ENCODE measurements around the gene P2RX7.
A peak's percentile ranks its signal among the peaks of the same experiment; 100 is the strongest.
"Not testable (repeated sequence)": the region's sequence is repeated elsewhere in the genome, so short reads cannot be mapped to it uniquely, and the experiment has no call there.

Gene P2RX7

DNA sequence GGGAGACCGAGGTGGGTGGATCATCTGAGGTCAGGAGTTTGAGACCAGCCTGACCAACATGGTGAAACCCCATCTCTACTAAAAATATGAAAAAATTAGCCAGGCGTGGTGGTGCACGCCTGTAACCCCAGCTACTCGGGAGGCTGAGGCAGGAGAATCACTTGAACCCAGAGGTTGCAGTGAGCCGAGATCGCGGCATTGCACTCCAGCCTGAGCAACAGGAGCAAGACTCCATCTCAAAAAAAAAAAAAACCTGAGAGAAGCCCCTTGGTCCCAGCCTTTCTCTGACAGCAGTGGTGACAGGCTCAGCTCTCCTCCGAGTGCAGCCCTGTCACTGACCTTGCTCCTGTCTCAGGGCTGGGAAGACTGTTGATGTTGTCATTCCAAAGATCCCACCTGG lies 94.2 kb downstream of the P2RX7 start:
- DNase-seq (ENCODE audit: low read depth in 1 of 2, low spot score in 1 of 2): not testable (repeated sequence)

DNA sequence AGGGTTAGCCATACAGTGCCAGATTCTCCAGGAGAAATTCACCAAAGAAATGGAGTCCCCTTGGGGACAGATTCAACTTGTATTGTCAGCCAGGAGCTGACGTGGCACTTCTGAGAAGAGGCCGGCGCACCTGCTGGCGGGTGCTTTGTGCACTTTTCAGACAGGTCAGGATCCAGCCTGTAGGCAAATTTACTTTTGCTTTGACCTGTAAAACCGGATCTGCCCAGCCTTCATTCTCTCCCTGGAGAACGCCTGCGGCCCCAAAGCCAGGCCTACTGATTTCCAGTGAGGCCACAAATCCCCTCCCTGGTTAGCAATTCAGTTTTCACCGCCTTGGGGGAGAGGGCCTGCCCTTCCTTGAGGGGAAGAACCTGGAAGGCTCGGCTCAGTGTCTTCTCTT lies 94.6 kb downstream of the P2RX7 start:
- DNase-seq (ENCODE audit: low read depth in 1 of 2, low spot score in 1 of 2): no peak

- DNase-seq (ENCODE audit: low read depth in 1 of 2, low spot score in 1 of 2): no peak
Observed at GRCh38 chr12:121228919-121229665, 96.4 kb downstream of the P2RX7 start.

DNA sequence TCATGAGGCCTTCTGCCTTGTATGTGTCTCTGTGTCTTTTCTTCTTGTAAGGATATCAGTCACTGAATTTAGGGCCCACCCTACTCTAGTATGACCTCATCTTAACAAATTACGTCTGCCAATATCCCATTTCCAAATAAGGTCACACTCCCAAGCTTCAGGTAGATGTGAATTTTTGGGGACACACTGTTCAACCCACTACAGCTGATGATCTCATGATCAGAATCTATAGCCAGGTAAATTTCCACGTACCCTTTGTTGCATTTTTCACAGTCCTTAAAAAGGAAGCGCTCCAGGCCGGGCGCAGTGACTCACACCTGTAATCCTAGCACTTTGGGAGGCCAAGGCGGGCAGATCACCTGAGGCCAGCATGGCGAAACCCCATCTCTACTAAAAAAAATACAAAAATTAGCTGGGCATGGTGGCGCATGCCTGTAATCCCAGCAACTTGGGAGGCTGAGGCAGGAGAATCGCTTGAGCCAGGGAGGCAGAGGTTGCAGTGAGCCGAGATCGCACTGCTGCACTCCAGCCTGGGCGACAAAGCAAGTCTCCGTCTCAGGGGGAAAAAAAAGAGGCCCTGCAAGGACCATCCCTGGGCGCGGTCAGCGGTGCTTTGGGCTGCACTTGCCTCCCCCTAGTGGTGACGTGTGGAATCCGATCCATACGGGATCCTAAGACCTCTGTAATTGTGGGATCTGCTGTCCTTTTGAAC lies 97.3 kb downstream of the P2RX7 start:
- peak in 1 of 2 donors; percentile 36 for DNase-seq (ENCODE audit: low read depth in 1 of 2, low spot score in 1 of 2)

DNA sequence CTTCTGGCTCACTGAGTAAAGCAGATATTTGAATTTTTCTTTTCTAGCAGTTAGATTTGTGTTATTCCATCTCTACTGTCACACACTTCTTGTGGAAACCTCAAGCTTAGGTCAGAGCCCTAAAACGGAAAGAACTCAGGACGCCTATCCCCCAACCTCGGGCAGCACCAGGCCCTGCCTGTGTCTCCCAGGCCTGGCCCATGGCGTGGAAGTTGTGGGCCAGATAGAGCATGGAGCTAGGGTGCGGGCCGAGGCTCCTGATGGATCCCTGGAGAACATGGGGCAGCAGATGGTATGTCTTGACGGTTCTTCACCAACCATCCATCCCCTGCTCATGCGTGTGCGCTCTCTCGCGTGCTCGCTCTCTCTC lies 97.8 kb downstream of the P2RX7 start:
- no peak for DNase-seq (ENCODE audit: low read depth in 1 of 2, low spot score in 1 of 2)

DNA sequence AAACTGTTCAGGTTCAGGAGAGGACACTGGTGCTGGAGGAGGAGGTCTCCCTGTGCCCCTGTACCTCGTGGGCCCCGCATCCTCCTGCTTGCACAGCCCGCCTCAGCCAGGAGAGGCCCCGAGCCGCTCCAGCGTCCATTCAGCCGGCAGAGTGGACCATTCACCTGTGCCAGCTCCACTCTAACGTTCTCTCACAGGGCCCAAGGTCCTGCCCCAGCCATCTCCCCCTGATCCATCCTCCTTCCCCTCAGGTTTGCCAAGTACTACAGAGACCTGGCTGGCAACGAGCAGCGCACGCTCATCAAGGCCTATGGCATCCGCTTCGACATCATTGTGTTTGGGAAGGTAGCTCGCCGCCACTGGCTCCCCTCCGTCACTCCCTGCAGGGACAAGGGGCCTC lies 99.5 kb downstream of the P2RX7 start:
- no peak for DNase-seq (ENCODE audit: low read depth in 1 of 2, low spot score in 1 of 2)

DNA sequence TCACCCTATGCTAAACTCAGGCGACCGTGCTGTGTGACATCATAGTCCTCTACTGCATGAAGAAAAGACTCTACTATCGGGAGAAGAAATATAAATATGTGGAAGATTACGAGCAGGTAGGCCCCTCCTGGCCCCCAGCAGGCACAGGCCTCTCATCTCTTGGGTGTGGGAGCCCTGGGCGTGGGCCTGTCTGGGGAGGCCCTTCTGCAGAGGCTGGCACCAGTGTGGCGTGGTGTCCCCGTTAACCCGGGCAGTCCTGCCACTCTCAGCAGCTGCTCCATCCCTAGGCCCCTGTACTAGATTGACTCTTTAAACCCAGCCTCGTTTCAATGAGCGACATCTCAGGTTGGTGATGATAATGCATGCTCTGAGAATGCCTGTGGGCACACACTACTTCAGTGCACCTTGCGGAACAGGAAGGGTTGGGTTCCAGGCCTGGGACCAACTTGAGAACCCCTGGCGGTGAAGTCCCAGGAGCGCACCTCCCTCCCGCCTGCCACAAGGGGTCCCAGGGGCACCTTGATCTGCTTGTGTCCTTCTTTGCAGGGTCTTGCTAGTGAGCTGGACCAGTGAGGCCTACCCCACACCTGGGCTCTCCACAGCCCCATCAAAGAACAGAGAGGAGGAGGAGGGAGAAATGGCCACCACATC lies 100.4 kb downstream of the P2RX7 start:
- no peak for DNase-seq (ENCODE audit: low read depth in 1 of 2, low spot score in 1 of 2)

- no peak for DNase-seq (ENCODE audit: low read depth in 1 of 2, low spot score in 1 of 2)
Observed at GRCh38 chr12:121233628-121234020, 100.9 kb downstream of the P2RX7 start.

- no peak for DNase-seq (ENCODE audit: low read depth in 1 of 2, low spot score in 1 of 2)
Observed at GRCh38 chr12:121236776-121237175, 104.1 kb downstream of the P2RX7 start.

GRCh38 chr12:121237415-121237814 lies 104.7 kb downstream of the P2RX7 start:
- no peak for DNase-seq (ENCODE audit: low read depth in 1 of 2, low spot score in 1 of 2)

Data from stimulated activated CD4-positive, alpha-beta T cell treated with anti-CD3 and anti-CD28 coated beads, Interleukin-15, amount 100 ng/mL, for 1 hour (primary cell).